ENCODE measurements around the gene TTYH2. TPM values are rescaled to one million over a fixed set of nuclear protein-coding genes. Genes with fewer than 3 reads are reported as not detected.
"Not testable (repeated sequence)": the region's sequence is repeated elsewhere in the genome, so short reads cannot be mapped to it uniquely, and the experiment has no call there.

Gene TTYH2
- polyA plus RNA-seq, 1 of the 3 experiments (the other 2 are of a cell fraction), result 16.1 TPM

DNA sequence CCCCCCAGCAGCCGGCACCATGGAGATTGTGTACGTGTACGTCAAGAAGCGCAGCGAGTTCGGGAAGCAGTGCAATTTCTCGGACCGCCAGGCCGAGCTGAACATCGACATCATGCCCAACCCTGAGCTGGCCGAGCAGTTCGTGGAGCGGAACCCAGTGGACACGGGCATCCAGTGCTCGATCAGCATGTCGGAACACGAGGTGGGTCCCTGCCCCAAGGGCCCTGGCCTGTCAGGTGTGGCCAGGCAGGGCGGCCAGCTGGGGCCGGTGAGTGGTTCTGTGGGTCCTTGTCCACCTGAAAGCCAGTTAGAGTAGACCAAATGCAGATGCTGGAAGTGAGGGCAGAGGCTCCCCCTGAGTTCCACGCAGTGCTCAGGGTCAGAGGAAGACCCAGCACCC is 68.4 kb downstream of the TTYH2 start:
- Histone ChIP-seq H3K27ac (ENCODE audit: low read depth in 2 of 2, low read length in 1 of 2) (no peak overlapping the region), H3K36me3 (replicated peaks in 1 of 2; ENCODE audit: control insufficient read depth in 1 of 2, insufficient read depth in 2 of 2, low read length in 1 of 2) (no peaks in the 10 kb centered on the region), H3K27me3 (ENCODE audit: insufficient read depth) (no peaks in the 10 kb centered on the region), H3K79me2 (ENCODE audit: insufficient read depth) (no peaks in the 10 kb centered on the region), H3K4me3 (ENCODE audit: low read depth in 2 of 2, low read length in 1 of 2) (no peak overlapping the region), H2AFZ (ENCODE audit: low read depth) (no peak overlapping the region), H4K20me1 (ENCODE audit: insufficient read depth) (no peaks in the 10 kb centered on the region), H3F3A (replicated peaks; ENCODE audit: insufficient read depth) (no peaks in the 10 kb centered on the region), H3K4me1 (ENCODE audit: control insufficient read depth in 1 of 2, insufficient read depth in 2 of 2, low read depth in 1 of 2, low read length in 1 of 2) (no peaks in the 10 kb centered on the region), H3K9ac (no peak overlapping the region), H3K9me2 (no peaks in the 10 kb centered on the region), H3K9me3 (no peaks in the 10 kb centered on the region), H3K4me2 (no peak overlapping the region)
- no peak for TF ChIP-seq TAF1 (IDR thresholded peaks at IDR 0.05; ENCODE audit: borderline replicate concordance, low read depth, low read length)
- TF ChIP-seq, protein P1, sequence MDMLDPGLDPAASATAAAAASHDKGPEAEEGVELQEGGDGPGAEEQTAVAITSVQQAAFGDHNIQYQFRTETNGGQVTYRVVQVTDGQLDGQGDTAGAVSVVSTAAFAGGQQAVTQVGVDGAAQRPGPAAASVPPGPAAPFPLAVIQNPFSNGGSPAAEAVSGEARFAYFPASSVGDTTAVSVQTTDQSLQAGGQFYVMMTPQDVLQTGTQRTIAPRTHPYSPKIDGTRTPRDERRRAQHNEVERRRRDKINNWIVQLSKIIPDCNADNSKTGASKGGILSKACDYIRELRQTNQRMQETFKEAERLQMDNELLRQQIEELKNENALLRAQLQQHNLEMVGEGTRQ (IDR thresholded peaks at IDR 0.05; ENCODE audit: borderline replicate concordance, low read depth, low read length), result no peak
- TF ChIP-seq SMC3 (IDR thresholded peaks at IDR 0.05; ENCODE audit: low read depth, low read length), result no peak
- TF ChIP-seq CTCF (IDR thresholded peaks at IDR 0.05), result no peak
- no peak for TF ChIP-seq POLR2AphosphoS5 (IDR thresholded peaks at IDR 0.05; ENCODE audit: low read depth, low read length)
- no peak for TF ChIP-seq TEAD4 (IDR thresholded peaks at IDR 0.05; ENCODE audit: borderline replicate concordance, insufficient read depth)
- no peak for TF ChIP-seq RXRA (IDR thresholded peaks at IDR 0.05; ENCODE audit: borderline replicate concordance, low read depth)
- no peak for TF ChIP-seq RAD21 (IDR thresholded peaks at IDR 0.05; ENCODE audit: low read length)
- TF ChIP-seq RFX5 (IDR thresholded peaks at IDR 0.05; ENCODE audit: low read length), result no peak
- 79% methylated on average over 20 of the region's 20 CpGs for WGBS (ENCODE audit: low lambda C conversion rate)
- DNase-seq, result no peak
- POLR2A ChIA-PET, result no interaction called here
- CTCF ChIA-PET, result interaction anchor here (0.8 to 9.6 kb wide), 4 partner anchors 16 to 86 kb away, joined by 3 to 93 read pairs (median 6); no protein-coding TSS in a partner anchor

DNA sequence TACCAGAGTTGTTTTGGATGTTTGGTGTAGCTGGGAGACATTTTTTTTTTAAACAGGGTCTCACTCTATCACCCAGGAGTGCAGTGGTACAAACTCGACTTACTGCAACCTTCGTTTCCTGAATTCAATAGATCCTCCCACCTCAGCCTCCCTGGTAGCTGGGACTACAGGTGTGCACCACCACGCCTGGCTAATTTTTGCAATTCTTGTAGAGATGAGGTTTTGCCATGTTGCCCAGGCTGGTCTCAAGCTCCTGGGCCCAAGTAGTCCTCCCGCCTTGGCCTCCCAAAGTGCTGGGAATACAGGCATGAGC is 68.9 kb downstream of the TTYH2 start:
- H3K4me2 ChIP-seq; H3K27ac ChIP-seq (ENCODE audit: low read depth in 2 of 2, low read length in 1 of 2); H3K27me3 ChIP-seq (ENCODE audit: insufficient read depth); H3K4me3 ChIP-seq (ENCODE audit: low read depth in 2 of 2, low read length in 1 of 2); H3K79me2 ChIP-seq (ENCODE audit: insufficient read depth); DNase-seq; H3K36me3 ChIP-seq (replicated peaks in 1 of 2; ENCODE audit: control insufficient read depth in 1 of 2, insufficient read depth in 2 of 2, low read length in 1 of 2); POLR2A ChIA-PET; H2AFZ ChIP-seq (ENCODE audit: low read depth); H3K9me2 ChIP-seq; H3K9ac ChIP-seq; H3K9me3 ChIP-seq; H3K4me1 ChIP-seq (ENCODE audit: control insufficient read depth in 1 of 2, insufficient read depth in 2 of 2, low read depth in 1 of 2, low read length in 1 of 2); H4K20me1 ChIP-seq (ENCODE audit: insufficient read depth); H3F3A ChIP-seq (replicated peaks; ENCODE audit: insufficient read depth): not testable (repeated sequence)
- CTCF ChIA-PET, result interaction anchor here (1.1 to 9.6 kb wide), 3 partner anchors 16 to 86 kb away, joined by 3 to 93 read pairs (median 10); no protein-coding TSS in a partner anchor
- 40% methylated on average over 4 of the region's 4 CpGs for WGBS (ENCODE audit: low lambda C conversion rate)

All from SK-N-SH (cell line).